Activated naive CD4-positive, alpha-beta T cell treated with anti-CD3 and anti-CD28 coated beads, Interleukin-2, amount 50 U/mL, for 24 hours (primary cell): ENCODE results near the gene TRPC4.
"Not testable (repeated sequence)": the region's sequence is repeated elsewhere in the genome, so short reads cannot be mapped to it uniquely, and the experiment has no call there.

Experiments used
- H3K27ac Mint-ChIP-seq: one replicate; pipeline ENCODE4 v1.8.0; 2021; ENCODE audit warnings: mild to moderate bottlenecking, mixed read lengths
- H3K27me3 Mint-ChIP-seq: one replicate; pipeline ENCODE4 v1.8.0; 2021; ENCODE audit warnings: mixed read lengths
- H3K36me3 Mint-ChIP-seq: one replicate; pipeline ENCODE4 v1.8.0; 2021; ENCODE audit warnings: mixed read lengths
- H3K4me1 Mint-ChIP-seq: one replicate; pipeline ENCODE4 v1.8.0; 2021; ENCODE audit warnings: mixed read lengths
- H3K4me3 Mint-ChIP-seq: one replicate; pipeline ENCODE4 v1.8.0; 2021; ENCODE audit warnings: mild to moderate bottlenecking, mixed read lengths
- H3K9me3 Mint-ChIP-seq: one replicate; pipeline ENCODE4 v1.8.0; 2021; ENCODE audit warnings: mixed read lengths

The TRPC4 gene

GRCh38 chr13:37595162-37595561, 274.4 kb downstream of the TRPC4 start:
- H3K36me3 Mint-ChIP-seq = no peaks in the 10 kb centered on the region
- no peak overlapping the region for H3K27ac Mint-ChIP-seq
- no peaks in the 10 kb centered on the region for H3K4me1 Mint-ChIP-seq

GRCh38 chr13:37594550-37594949, 275.0 kb downstream of the TRPC4 start:
- Mint-ChIP-seq H3K4me3 (no peak overlapping the region), H3K27ac (no peak overlapping the region), H3K27me3 (no peaks in the 10 kb centered on the region), H3K36me3 (no peaks in the 10 kb centered on the region), H3K9me3 (no peaks in the 10 kb centered on the region), H3K4me1 (no peaks in the 10 kb centered on the region)

More at GRCh38 chr13:37595162-37595561, 274.4 kb downstream of the TRPC4 start:
- H3K9me3 Mint-ChIP-seq = no peaks in the 10 kb centered on the region
- no peaks in the 10 kb centered on the region for H3K27me3 Mint-ChIP-seq
- no peak overlapping the region for H3K4me3 Mint-ChIP-seq

- H3K4me1 Mint-ChIP-seq, H3K27ac Mint-ChIP-seq, H3K9me3 Mint-ChIP-seq: not testable (repeated sequence)
These were observed 280.2 kb downstream of the TRPC4 start for GRCh38 chr13:37589381-37589780.

GRCh38 chr13:37587236-37587635, 282.3 kb downstream of the TRPC4 start:
- Mint-ChIP-seq H3K9me3 (peaks cover 5% of the 10 kb centered on the region), H3K27ac (no peak overlapping the region), H3K27me3 (no peaks in the 10 kb centered on the region), H3K4me3 (no peak overlapping the region), H3K36me3 (no peaks in the 10 kb centered on the region), H3K4me1 (no peaks in the 10 kb centered on the region)

More at GRCh38 chr13:37589381-37589780, 280.2 kb downstream of the TRPC4 start:
- not testable (repeated sequence) for H3K36me3 Mint-ChIP-seq, H3K27me3 Mint-ChIP-seq, H3K4me3 Mint-ChIP-seq
